ENCODE results near the gene UGT8.

GRCh38 chr4:114663083-114663482 is 64.5 kb downstream of the UGT8 start:
- TF ChIP-seq, protein P1, sequence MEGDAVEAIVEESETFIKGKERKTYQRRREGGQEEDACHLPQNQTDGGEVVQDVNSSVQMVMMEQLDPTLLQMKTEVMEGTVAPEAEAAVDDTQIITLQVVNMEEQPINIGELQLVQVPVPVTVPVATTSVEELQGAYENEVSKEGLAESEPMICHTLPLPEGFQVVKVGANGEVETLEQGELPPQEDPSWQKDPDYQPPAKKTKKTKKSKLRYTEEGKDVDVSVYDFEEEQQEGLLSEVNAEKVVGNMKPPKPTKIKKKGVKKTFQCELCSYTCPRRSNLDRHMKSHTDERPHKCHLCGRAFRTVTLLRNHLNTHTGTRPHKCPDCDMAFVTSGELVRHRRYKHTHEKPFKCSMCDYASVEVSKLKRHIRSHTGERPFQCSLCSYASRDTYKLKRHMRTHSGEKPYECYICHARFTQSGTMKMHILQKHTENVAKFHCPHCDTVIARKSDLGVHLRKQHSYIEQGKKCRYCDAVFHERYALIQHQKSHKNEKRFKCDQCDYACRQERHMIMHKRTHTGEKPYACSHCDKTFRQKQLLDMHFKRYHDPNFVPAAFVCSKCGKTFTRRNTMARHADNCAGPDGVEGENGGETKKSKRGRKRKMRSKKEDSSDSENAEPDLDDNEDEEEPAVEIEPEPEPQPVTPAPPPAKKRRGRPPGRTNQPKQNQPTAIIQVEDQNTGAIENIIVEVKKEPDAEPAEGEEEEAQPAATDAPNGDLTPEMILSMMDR (IDR thresholded peaks at IDR 0.05), result no peak
- TF ChIP-seq POLR2A (IDR thresholded peaks at IDR 0.05), result no peak

Measured in upper lobe of left lung (tissue), 4 donors.